ENCODE data around the gene TXNRD1.

- TF ChIP-seq CTCF (IDR thresholded peaks at IDR 0.05; ENCODE audit: low read depth, low read length) (no peak), EZH2phosphoT487 (IDR thresholded peaks at IDR 0.05; ENCODE audit: low read depth) (no peak)
These were observed 70.3 kb downstream of the TXNRD1 start for GRCh38 chr12:104285740-104286515.

Measured in OCI-LY3 (cell line).